ENCODE measurements around the gene C11orf42. TPM values are rescaled to one million over a fixed set of nuclear protein-coding genes. Genes with fewer than 3 reads are reported as not detected.
"Not testable (repeated sequence)": the region's sequence is repeated elsewhere in the genome, so short reads cannot be mapped to it uniquely, and the experiment has no call there.

The C11orf42 gene
- total RNA-seq, 1 experiment from 2014 or later: not detected

GRCh38 chr11:6219359-6219758 is 14.0 kb downstream of the C11orf42 start:
- DNase-seq (ENCODE audit: low read depth): peak; percentile 93

- DNase-seq (ENCODE audit: low read depth): no peak
Measured at GRCh38 chr11:6223854-6224253, 18.5 kb downstream of the C11orf42 start.

GRCh38 chr11:6224421-6224820 is 19.1 kb downstream of the C11orf42 start:
- DNase-seq (ENCODE audit: low read depth): no peak

GRCh38 chr11:6225024-6225423 is 19.7 kb downstream of the C11orf42 start:
- no peak for DNase-seq (ENCODE audit: low read depth)

- no peak for DNase-seq (ENCODE audit: low read depth)
Measured at GRCh38 chr11:6225896-6226295, 20.5 kb downstream of the C11orf42 start.

GRCh38 chr11:6228520-6228919 is 23.2 kb downstream of the C11orf42 start:
- DNase-seq (ENCODE audit: low read depth): no peak

- DNase-seq (ENCODE audit: low read depth): no peak
Measured at GRCh38 chr11:6229911-6230310, 24.6 kb downstream of the C11orf42 start.

- no peak for DNase-seq (ENCODE audit: low read depth)
Measured at GRCh38 chr11:6232899-6233298, 27.5 kb downstream of the C11orf42 start.

- no peak for DNase-seq (ENCODE audit: low read depth)
Measured at GRCh38 chr11:6233984-6234386, 28.6 kb downstream of the C11orf42 start.

- peak; percentile 100 for DNase-seq (ENCODE audit: low read depth)
Measured at GRCh38 chr11:6234387-6235107, 29.2 kb downstream of the C11orf42 start, which contains the start of gene FHIP1B. TSS of gene FHIP1B (minus strand) at chr11:6234636. CDS start at chr11:6224516, 10,120 bp downstream.

GRCh38 chr11:6237266-6237665 is 31.9 kb downstream of the C11orf42 start:
- DNase-seq (ENCODE audit: low read depth): peak; percentile 50

GRCh38 chr11:6237761-6238302 is 32.5 kb downstream of the C11orf42 start:
- no peak for DNase-seq (ENCODE audit: low read depth)

GRCh38 chr11:6238902-6239301 is 33.5 kb downstream of the C11orf42 start, which contains the start of gene CNGA4:
TSS of gene CNGA4 (plus strand) at chr11:6239089. CDS start at chr11:6239207, 118 bp downstream.
- DNase-seq (ENCODE audit: low read depth): no peak

- no peak for DNase-seq (ENCODE audit: low read depth)
Measured at GRCh38 chr11:6240139-6240538, 34.8 kb downstream of the C11orf42 start.

GRCh38 chr11:6240781-6241180 is 35.4 kb downstream of the C11orf42 start:
- no peak for DNase-seq (ENCODE audit: low read depth)

GRCh38 chr11:6241316-6241715 is 36.0 kb downstream of the C11orf42 start:
- DNase-seq (ENCODE audit: low read depth): no peak

- DNase-seq (ENCODE audit: low read depth): no peak
Measured at GRCh38 chr11:6245536-6245935, 40.2 kb downstream of the C11orf42 start.

- DNase-seq (ENCODE audit: low read depth): no peak
Measured at GRCh38 chr11:6248248-6248647, 42.9 kb downstream of the C11orf42 start.

GRCh38 chr11:6248897-6249296 is 43.5 kb downstream of the C11orf42 start:
- not testable (repeated sequence) for DNase-seq (ENCODE audit: low read depth)

- peak; percentile 80 for DNase-seq (ENCODE audit: low read depth)
Measured at GRCh38 chr11:6249770-6250555, 44.6 kb downstream of the C11orf42 start.

GRCh38 chr11:6251120-6251733 is 45.9 kb downstream of the C11orf42 start:
- peak; percentile 74 for DNase-seq (ENCODE audit: low read depth)
